HEK293 (cell line): ENCODE measurements around the gene EEIG2.

Source experiments
- SETDB1 ChIP-seq: IDR thresholded peaks from one replicate; pipeline ENCODE4 v1.6.1; 2017; ENCODE audit warnings: mild to moderate bottlenecking, low read length, moderate library complexity, mixed read lengths; ENCODE audit not compliant: insufficient read length
- YY1 ChIP-seq: fragments of 450-650 bp; formaldehyde crosslinking; IDR thresholded peaks from 2 replicates; pipeline ENCODE4 v1.5.1; 2018; ENCODE audit warnings: missing biosample characterization, missing genetic modification characterization
- ZNF121 ChIP-seq: fragments of 450-650 bp; formaldehyde crosslinking; IDR thresholded peaks from 2 replicates; pipeline ENCODE4 v1.5.1; 2016; ENCODE audit warnings: missing biosample characterization, missing genetic modification characterization
- ZNF707 ChIP-seq: fragments of 450-650 bp; formaldehyde crosslinking; IDR thresholded peaks from 2 replicates; pipeline ENCODE4 v1.5.1; 2016; ENCODE audit warnings: missing biosample characterization, missing genetic modification characterization
- ZXDB ChIP-seq: fragments of 450-650 bp; formaldehyde crosslinking; IDR thresholded peaks from 2 replicates; pipeline ENCODE4 v1.5.1; 2016; ENCODE audit warnings: missing biosample characterization, missing genetic modification characterization
- TF ChIP-seq, protein P1 (sequence below): fragments of 450-650 bp; formaldehyde crosslinking; IDR thresholded peaks from 2 replicates; pipeline ENCODE4 v1.5.1; 2016; ENCODE audit warnings: missing biosample characterization, missing genetic modification characterization
- TF ChIP-seq, protein P2 (sequence below): fragments of 450-650 bp; formaldehyde crosslinking; IDR thresholded peaks from 2 replicates; pipeline ENCODE4 v1.5.1; 2016; ENCODE audit warnings: missing biosample characterization, missing genetic modification characterization
- TF ChIP-seq, protein P3 (sequence below): fragments of 450-650 bp; formaldehyde crosslinking; IDR thresholded peaks from 2 replicates; pipeline ENCODE4 v1.5.1; 2016; ENCODE audit warnings: missing biosample characterization, missing genetic modification characterization

DNA sequence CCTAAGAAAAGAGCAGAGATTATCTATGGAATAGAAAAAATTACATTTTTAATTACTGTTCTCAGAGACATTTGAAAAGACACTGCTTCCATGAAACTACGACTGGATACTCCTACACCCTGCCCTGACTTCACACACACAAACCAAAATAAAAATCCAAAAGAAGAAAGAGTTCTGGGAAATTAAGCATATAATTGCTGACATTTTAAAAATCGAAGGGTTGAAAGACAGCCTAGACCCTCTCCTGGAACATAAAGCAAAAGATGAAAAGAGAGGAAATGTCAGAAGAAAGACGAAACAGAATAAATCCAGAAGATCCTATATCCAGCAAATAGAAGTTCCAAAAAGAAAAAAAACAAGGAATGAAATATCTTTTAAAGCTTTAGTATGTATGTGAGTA lies 32.8 kb upstream of the EEIG2 start:
- TF ChIP-seq, protein P1, sequence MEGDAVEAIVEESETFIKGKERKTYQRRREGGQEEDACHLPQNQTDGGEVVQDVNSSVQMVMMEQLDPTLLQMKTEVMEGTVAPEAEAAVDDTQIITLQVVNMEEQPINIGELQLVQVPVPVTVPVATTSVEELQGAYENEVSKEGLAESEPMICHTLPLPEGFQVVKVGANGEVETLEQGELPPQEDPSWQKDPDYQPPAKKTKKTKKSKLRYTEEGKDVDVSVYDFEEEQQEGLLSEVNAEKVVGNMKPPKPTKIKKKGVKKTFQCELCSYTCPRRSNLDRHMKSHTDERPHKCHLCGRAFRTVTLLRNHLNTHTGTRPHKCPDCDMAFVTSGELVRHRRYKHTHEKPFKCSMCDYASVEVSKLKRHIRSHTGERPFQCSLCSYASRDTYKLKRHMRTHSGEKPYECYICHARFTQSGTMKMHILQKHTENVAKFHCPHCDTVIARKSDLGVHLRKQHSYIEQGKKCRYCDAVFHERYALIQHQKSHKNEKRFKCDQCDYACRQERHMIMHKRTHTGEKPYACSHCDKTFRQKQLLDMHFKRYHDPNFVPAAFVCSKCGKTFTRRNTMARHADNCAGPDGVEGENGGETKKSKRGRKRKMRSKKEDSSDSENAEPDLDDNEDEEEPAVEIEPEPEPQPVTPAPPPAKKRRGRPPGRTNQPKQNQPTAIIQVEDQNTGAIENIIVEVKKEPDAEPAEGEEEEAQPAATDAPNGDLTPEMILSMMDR (tag by site-specific recombination), result no peak
- TF ChIP-seq ZXDB (no peak), ZNF121 (no peak), SETDB1 (no peak), ZNF707 (tag by site-specific recombination) (no peak), YY1 (tag by site-specific recombination) (no peak)
- TF ChIP-seq, protein P2, sequence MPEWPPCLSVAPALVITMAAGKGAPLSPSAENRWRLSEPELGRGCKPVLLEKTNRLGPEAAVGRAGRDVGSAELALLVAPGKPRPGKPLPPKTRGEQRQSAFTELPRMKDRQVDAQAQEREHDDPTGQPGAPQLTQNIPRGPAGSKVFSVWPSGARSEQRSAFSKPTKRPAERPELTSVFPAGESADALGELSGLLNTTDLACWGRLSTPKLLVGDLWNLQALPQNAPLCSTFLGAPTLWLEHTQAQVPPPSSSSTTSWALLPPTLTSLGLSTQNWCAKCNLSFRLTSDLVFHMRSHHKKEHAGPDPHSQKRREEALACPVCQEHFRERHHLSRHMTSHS (tag by site-specific recombination), result no peak
- TF ChIP-seq, protein P3, sequence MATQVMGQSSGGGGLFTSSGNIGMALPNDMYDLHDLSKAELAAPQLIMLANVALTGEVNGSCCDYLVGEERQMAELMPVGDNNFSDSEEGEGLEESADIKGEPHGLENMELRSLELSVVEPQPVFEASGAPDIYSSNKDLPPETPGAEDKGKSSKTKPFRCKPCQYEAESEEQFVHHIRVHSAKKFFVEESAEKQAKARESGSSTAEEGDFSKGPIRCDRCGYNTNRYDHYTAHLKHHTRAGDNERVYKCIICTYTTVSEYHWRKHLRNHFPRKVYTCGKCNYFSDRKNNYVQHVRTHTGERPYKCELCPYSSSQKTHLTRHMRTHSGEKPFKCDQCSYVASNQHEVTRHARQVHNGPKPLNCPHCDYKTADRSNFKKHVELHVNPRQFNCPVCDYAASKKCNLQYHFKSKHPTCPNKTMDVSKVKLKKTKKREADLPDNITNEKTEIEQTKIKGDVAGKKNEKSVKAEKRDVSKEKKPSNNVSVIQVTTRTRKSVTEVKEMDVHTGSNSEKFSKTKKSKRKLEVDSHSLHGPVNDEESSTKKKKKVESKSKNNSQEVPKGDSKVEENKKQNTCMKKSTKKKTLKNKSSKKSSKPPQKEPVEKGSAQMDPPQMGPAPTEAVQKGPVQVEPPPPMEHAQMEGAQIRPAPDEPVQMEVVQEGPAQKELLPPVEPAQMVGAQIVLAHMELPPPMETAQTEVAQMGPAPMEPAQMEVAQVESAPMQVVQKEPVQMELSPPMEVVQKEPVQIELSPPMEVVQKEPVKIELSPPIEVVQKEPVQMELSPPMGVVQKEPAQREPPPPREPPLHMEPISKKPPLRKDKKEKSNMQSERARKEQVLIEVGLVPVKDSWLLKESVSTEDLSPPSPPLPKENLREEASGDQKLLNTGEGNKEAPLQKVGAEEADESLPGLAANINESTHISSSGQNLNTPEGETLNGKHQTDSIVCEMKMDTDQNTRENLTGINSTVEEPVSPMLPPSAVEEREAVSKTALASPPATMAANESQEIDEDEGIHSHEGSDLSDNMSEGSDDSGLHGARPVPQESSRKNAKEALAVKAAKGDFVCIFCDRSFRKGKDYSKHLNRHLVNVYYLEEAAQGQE, result no peak
